HL-60 (cell line): ENCODE results near the gene TTC34.

Source experiments
- GABPA ChIP-seq: IDR thresholded peaks from 2 replicates; pipeline ENCODE4 v1.6.1; 2012; ENCODE audit warnings: low read depth
- POLR2AphosphoS5 ChIP-seq: IDR thresholded peaks from 2 replicates; pipeline ENCODE4 v1.6.1; 2012; ENCODE audit warnings: low read depth

GRCh38 chr1:2635361-2636010 is 166.0 kb downstream of the TTC34 start:
- TF ChIP-seq GABPA (no peak), POLR2AphosphoS5 (no peak)
